Suprapubic skin (tissue), 4 donors: ENCODE measurements around the gene CYP4F22. TPM values are rescaled to one million over a fixed set of nuclear protein-coding genes. Genes with fewer than 3 reads are reported as not detected.
A peak's percentile ranks its signal among the peaks of the same experiment; 100 is the strongest.
"Not testable (repeated sequence)": the region's sequence is repeated elsewhere in the genome, so short reads cannot be mapped to it uniquely, and the experiment has no call there.

Experiments
- DNase-seq, 2 donors: peaks; one replicate each; pipeline ENCODE4 v3.0.0-alpha.2; 2019; ENCODE audit warnings: low spot score in 2 of 2
- H3K27ac ChIP-seq: fragments of 200-600 bp; sonication (generic); one replicate; pipeline ENCODE4 v1.5.1; 2019
- H3K27me3 ChIP-seq: fragments of 200-600 bp; sonication (generic); one replicate; pipeline ENCODE4 v1.5.1; 2019
- H3K36me3 ChIP-seq: fragments of 200-600 bp; sonication (generic); one replicate; pipeline ENCODE4 v1.5.1; 2019
- H3K4me1 ChIP-seq: fragments of 200-600 bp; sonication (generic); one replicate; pipeline ENCODE4 v1.5.1; 2019
- H3K4me3 ChIP-seq: fragments of 200-600 bp; sonication (generic); one replicate; pipeline ENCODE4 v1.5.1; 2019; ENCODE audit warnings: mild to moderate bottlenecking
- H3K9me3 ChIP-seq: fragments of 200-600 bp; sonication (generic); one replicate; pipeline ENCODE4 v1.5.1; 2019
- CTCF ChIP-seq, 2 donors: fragments of 200-600 bp in 1 of 2; fragments of 450-650 bp in 1 of 2; sonication (generic) in 1 of 2; IDR thresholded peaks; one replicate each; pipeline ENCODE4 v1.5.1; 2016 to 2019; ENCODE audit warnings: antibody characterized with exemption in 2 of 2, mild to moderate bottlenecking in 1 of 2, moderate library complexity in 1 of 2
- EP300 ChIP-seq: sonication (generic); formaldehyde crosslinking; IDR thresholded peaks from one replicate; pipeline ENCODE4 v1.6.1; 2017; ENCODE audit warnings: antibody characterized with exemption
- POLR2A ChIP-seq, 2 donors: fragments of 450-650 bp; IDR thresholded peaks; one replicate each; pipeline ENCODE4 v1.6.1; 2017; ENCODE audit warnings: antibody characterized with exemption in 2 of 2, mild to moderate bottlenecking in 2 of 2, moderate library complexity in 2 of 2
- POLR2AphosphoS5 ChIP-seq, 3 donors: sonication (generic); formaldehyde crosslinking; IDR thresholded peaks; one replicate each; pipeline ENCODE4 v1.6.1; 2017; ENCODE audit warnings: antibody characterized with exemption in 3 of 3
- WGBS: methylation state at CpG from one replicate; pipeline ENCODE4 v1.1.5; 2018; 5-methylcytosine and 5-hydroxymethylcytosine counted together
- total RNA-seq, 4 donors: library from RNA; depleted of rRNA; stranded (reverse); fragments of >200 nt; gene quantifications; one replicate each; pipeline ENCODE4 v1.1.0, GENCODE V29; 2016

CYP4F22 gene
- total RNA-seq, 4 donors from 2014 or later = 26.0 to 77.7 (median 55.5) TPM

DNA sequence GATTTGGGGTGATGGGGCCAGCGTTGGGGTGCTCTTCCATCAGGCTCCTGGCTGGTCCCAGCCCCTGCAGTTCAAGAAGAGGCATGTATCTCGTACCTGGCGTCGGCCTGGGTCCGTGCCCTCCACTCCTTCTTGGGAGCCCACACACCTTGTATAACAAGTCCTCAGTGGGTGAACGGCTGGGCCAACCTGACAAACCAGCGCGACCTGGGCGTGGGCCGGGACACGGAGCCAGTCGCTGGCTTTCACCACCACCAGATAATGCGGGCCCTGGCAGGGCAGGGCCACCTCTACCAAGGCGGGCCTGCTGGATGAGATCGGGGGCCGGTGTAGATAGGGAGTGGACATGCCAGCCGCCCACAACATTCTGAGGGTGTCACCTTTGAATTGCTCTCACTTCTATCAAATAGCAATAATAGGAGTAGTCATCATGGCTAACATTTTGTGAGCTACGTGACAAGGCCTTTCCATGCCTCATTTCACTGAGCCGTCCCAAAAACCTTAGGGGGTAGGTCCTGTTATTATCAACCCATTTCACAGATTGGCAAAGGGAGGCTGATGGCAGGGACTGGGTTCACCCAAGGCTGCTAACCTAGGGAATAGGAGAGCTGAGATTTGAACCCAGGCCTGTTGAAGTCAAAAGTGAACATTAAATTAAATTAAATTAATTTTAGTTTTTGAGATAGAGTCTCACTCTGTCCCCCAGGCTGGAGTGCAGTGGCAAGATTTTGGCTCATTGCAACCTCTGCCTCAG lies 3.5 kb downstream of the CYP4F22 start:
- H3K36me3 ChIP-seq = no peaks in the 10 kb centered on the region
- no peak overlapping the region for H3K4me3 ChIP-seq
- H3K27me3 ChIP-seq = peaks cover 33% of the 10 kb centered on the region
- H3K9me3 ChIP-seq = no peaks in the 10 kb centered on the region
- no peak for TF ChIP-seq CTCF (IDR thresholded peaks at IDR 0.05)
- peak in 2 of 3 donors; percentile 17 to 24 for TF ChIP-seq POLR2AphosphoS5 (IDR thresholded peaks at IDR 0.05)
- H3K27ac ChIP-seq = peak overlapping the region; percentile 53
- 69% methylated on average over 8 of the region's 19 CpGs for WGBS
- peaks cover 26% of the 10 kb centered on the region for H3K4me1 ChIP-seq
- DNase-seq = no peak

DNA sequence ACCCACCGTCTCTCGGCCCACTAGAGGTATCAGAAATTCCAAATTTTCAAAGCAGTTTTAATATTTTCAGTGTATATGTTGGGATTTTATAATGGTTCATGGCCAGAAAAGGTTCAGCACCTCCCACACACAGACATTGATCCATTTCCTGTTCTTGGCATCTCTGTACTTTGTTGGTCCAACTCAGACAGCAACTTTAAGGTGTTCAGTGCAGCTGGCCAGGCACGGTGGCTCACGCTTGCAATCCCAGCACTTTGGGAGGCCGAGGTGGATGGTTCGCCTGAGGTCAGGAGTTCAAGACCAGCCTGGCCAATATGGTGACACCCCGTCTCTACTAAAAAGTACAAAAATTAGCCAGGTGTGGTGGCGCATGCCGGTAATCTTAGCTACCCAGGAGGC lies 6.9 kb downstream of the CYP4F22 start:
- 89% methylated on average over 9 of the region's 9 CpGs for WGBS
- H3K4me1 ChIP-seq, H3K9me3 ChIP-seq, H3K27ac ChIP-seq, H3K4me3 ChIP-seq, H3K36me3 ChIP-seq, DNase-seq: not testable (repeated sequence)
- peaks cover 15% of the 10 kb centered on the region for H3K27me3 ChIP-seq

GRCh38 chr19:15516363-15516762 lies 8.0 kb downstream of the CYP4F22 start:
- WGBS = 91% methylated on average over 3 of the region's 3 CpGs
- DNase-seq = no peak
- H3K27ac ChIP-seq = no peak overlapping the region
- no peaks in the 10 kb centered on the region for H3K36me3 ChIP-seq
- H3K27me3 ChIP-seq = peaks cover 10% of the 10 kb centered on the region
- no peaks in the 10 kb centered on the region for H3K9me3 ChIP-seq
- TF ChIP-seq CTCF (IDR thresholded peaks at IDR 0.05) = no peak
- no peak for TF ChIP-seq POLR2A (IDR thresholded peaks at IDR 0.05)
- TF ChIP-seq EP300 = no peak
- TF ChIP-seq POLR2AphosphoS5 (IDR thresholded peaks at IDR 0.05) = no peak
- no peak overlapping the region for H3K4me3 ChIP-seq
- peaks cover 2% of the 10 kb centered on the region for H3K4me1 ChIP-seq

DNA sequence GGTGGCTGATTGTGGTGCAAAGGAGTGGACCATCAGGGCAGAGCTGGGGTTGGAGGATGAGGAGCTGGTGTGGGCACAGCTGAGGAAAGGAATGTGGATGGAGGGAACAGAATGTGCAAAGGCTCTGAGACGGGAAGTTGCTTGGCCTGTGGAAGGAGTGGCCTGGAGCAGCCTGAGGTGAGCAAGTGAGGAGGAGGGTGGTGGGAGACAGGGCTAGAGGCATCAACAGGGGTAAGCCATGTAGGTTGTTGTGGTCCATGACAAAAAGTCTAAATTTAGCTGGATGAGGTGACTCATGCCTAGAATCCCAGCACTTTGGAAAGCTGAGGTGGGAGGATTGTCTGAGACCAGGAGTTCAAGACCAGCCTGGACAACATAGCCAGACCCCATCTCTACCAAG lies 9.5 kb downstream of the CYP4F22 start:
- WGBS = 84% methylated on average over 1 of the region's 1 CpG
- H3K27me3 ChIP-seq = peaks cover 10% of the 10 kb centered on the region
- H3K27ac ChIP-seq = no peak overlapping the region
- TF ChIP-seq POLR2AphosphoS5 (IDR thresholded peaks at IDR 0.05) = no peak
- TF ChIP-seq CTCF (IDR thresholded peaks at IDR 0.05) = no peak
- no peak for TF ChIP-seq POLR2A (IDR thresholded peaks at IDR 0.05)
- no peak for TF ChIP-seq EP300
- no peak overlapping the region for H3K4me3 ChIP-seq
- no peak for DNase-seq
- H3K4me1 ChIP-seq = peaks cover 2% of the 10 kb centered on the region
- H3K36me3 ChIP-seq = no peaks in the 10 kb centered on the region
- H3K9me3 ChIP-seq = no peaks in the 10 kb centered on the region

DNA sequence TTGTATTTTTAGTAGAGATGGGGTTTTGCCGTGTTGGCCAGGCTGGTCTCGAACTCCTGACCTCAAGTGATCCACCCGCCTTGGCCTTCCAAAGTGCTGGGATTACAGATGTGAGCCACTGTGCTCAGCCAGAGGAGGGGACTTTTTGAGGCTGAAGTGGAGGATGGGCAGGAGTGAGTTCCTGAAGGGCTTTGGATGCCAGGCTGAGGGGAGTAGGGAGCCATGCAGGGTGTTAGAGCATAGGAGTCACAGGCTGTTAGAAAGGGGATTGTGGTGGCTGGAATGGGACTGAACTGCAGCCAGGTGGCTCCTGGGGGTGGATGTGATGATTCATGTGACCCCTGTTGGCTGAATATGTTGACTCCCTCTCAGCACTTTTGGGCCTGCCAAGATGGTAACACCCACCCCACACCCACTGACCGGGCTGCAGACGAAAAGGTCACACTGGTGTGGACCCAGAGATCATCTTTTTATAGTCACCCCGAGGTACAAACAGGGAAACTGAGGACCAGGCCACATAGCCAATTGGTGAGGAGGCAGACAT lies 11.2 kb downstream of the CYP4F22 start:
- no peaks in the 10 kb centered on the region for H3K36me3 ChIP-seq
- WGBS = 81% methylated on average over 6 of the region's 6 CpGs
- H3K4me3 ChIP-seq = no peak overlapping the region
- no peak overlapping the region for H3K27ac ChIP-seq
- H3K9me3 ChIP-seq = no peaks in the 10 kb centered on the region
- no peak for DNase-seq
- peaks cover 10% of the 10 kb centered on the region for H3K27me3 ChIP-seq
- TF ChIP-seq POLR2AphosphoS5 (IDR thresholded peaks at IDR 0.05) (no peak), POLR2A (IDR thresholded peaks at IDR 0.05) (no peak), CTCF (IDR thresholded peaks at IDR 0.05) (no peak), EP300 (no peak)
- peaks cover 2% of the 10 kb centered on the region for H3K4me1 ChIP-seq
